Measurements from ENCODE around the gene DOCK2.

DNA sequence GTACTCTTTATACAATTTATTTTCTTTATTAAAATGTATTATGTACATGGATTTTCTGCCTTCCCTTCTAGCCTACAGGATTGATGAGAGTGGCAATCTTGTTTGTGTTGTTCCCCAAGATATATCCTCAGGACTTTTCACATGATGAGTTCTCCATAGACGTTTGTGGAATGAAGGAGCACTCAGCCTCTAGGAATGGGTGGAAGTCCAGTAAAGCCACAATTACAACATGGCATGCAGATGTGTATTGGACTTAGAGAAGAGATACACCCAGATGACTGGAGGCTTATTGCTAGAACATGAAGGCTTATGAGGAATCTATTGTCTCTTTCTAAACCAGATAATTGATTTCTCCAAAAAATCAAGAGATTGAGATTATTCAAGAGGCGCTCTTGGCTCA lies 8.2 kb upstream of the DOCK2 start:
- TF ChIP-seq, protein P1, sequence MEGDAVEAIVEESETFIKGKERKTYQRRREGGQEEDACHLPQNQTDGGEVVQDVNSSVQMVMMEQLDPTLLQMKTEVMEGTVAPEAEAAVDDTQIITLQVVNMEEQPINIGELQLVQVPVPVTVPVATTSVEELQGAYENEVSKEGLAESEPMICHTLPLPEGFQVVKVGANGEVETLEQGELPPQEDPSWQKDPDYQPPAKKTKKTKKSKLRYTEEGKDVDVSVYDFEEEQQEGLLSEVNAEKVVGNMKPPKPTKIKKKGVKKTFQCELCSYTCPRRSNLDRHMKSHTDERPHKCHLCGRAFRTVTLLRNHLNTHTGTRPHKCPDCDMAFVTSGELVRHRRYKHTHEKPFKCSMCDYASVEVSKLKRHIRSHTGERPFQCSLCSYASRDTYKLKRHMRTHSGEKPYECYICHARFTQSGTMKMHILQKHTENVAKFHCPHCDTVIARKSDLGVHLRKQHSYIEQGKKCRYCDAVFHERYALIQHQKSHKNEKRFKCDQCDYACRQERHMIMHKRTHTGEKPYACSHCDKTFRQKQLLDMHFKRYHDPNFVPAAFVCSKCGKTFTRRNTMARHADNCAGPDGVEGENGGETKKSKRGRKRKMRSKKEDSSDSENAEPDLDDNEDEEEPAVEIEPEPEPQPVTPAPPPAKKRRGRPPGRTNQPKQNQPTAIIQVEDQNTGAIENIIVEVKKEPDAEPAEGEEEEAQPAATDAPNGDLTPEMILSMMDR (conservative IDR thresholded peaks at IDR 0.05), result no peak
- no peak for TF ChIP-seq ZFX (IDR thresholded peaks at IDR 0.05)
